HG02588 (cell line): ENCODE data around the gene E2F6.

Experiments used
- ATAC-seq: cut with Tn5 transposase; IDR thresholded peaks from one replicate; pipeline ENCODE4 v1.9.1; 2021; ENCODE audit warnings: mild to moderate bottlenecking, moderate library complexity; ENCODE audit not compliant: unreplicated experiment

E2F6 gene

GRCh38 chr2:11458753-11459152, 7.2 kb downstream of the E2F6 start:
- ATAC-seq, result no peak

- ATAC-seq, result no peak
These were observed 8.0 kb downstream of the E2F6 start for GRCh38 chr2:11457935-11458334.

GRCh38 chr2:11456251-11456650, 9.7 kb downstream of the E2F6 start:
- ATAC-seq, result no peak

GRCh38 chr2:11454824-11455223, 11.1 kb downstream of the E2F6 start:
- ATAC-seq, result no peak

- no peak for ATAC-seq
These were observed 15.2 kb downstream of the E2F6 start for GRCh38 chr2:11450791-11451190.

GRCh38 chr2:11446733-11447248, 19.2 kb downstream of the E2F6 start:
- no peak for ATAC-seq

GRCh38 chr2:11444737-11445136, 21.2 kb downstream of the E2F6 start:
- no peak for ATAC-seq

GRCh38 chr2:11438555-11439080, 27.3 kb downstream of the E2F6 start:
- no peak for ATAC-seq

GRCh38 chr2:11437602-11438001, 28.4 kb downstream of the E2F6 start:
- no peak for ATAC-seq

GRCh38 chr2:11435036-11435435, 30.9 kb downstream of the E2F6 start:
- no peak for ATAC-seq

- ATAC-seq, result no peak
These were observed 31.5 kb downstream of the E2F6 start for GRCh38 chr2:11434443-11434842.

GRCh38 chr2:11433822-11434221, 32.1 kb downstream of the E2F6 start:
- ATAC-seq, result no peak

GRCh38 chr2:11430729-11431128, 35.2 kb downstream of the E2F6 start:
- ATAC-seq, result no peak

- ATAC-seq, result no peak
These were observed 38.7 kb downstream of the E2F6 start for GRCh38 chr2:11427224-11427623.

- ATAC-seq, result no peak
These were observed 43.0 kb downstream of the E2F6 start for GRCh38 chr2:11422901-11423435.

- no peak for ATAC-seq
These were observed 43.5 kb downstream of the E2F6 start for GRCh38 chr2:11422491-11422865.

- no peak for ATAC-seq
These were observed 44.0 kb downstream of the E2F6 start for GRCh38 chr2:11421863-11422490.

GRCh38 chr2:11420671-11421070, 45.3 kb downstream of the E2F6 start:
- no peak for ATAC-seq

GRCh38 chr2:11420190-11420589, 45.8 kb downstream of the E2F6 start:
- ATAC-seq, result no peak

- no peak for ATAC-seq
These were observed 46.2 kb downstream of the E2F6 start for GRCh38 chr2:11419781-11420180.

GRCh38 chr2:11417946-11418585, 47.9 kb downstream of the E2F6 start:
- no peak for ATAC-seq

GRCh38 chr2:11416931-11417330, 49.0 kb downstream of the E2F6 start:
- no peak for ATAC-seq
